ENCODE measurements around the gene ADGRA1.

Gene ADGRA1

GRCh38 chr10:133179128-133179520 lies 91.4 kb downstream of the ADGRA1 start:
- no peak for TF ChIP-seq CTCF (IDR thresholded peaks at IDR 0.05; ENCODE audit: low read depth, low read length)
- DNase-seq (ENCODE audit: extremely low read depth, low read depth) = no peak

- DNase-seq (ENCODE audit: extremely low read depth, low read depth) = no peak
- no peak for TF ChIP-seq CTCF (IDR thresholded peaks at IDR 0.05; ENCODE audit: low read depth, low read length)
Observed at GRCh38 chr10:133179651-133180050, 91.9 kb downstream of the ADGRA1 start.

- TF ChIP-seq CTCF (IDR thresholded peaks at IDR 0.05; ENCODE audit: low read depth, low read length) = no peak
- DNase-seq (ENCODE audit: extremely low read depth, low read depth) = no peak
Observed at GRCh38 chr10:133180192-133180964, 92.7 kb downstream of the ADGRA1 start.

GRCh38 chr10:133180965-133181639 lies 93.4 kb downstream of the ADGRA1 start:
- no peak for DNase-seq (ENCODE audit: extremely low read depth, low read depth)
- no peak for TF ChIP-seq CTCF (IDR thresholded peaks at IDR 0.05; ENCODE audit: low read depth, low read length)
